Endothelial cell of umbilical vein (primary cell): ENCODE data around the gene RWDD1. TPM values are rescaled to one million over a fixed set of nuclear protein-coding genes. Genes with fewer than 3 reads are reported as not detected.

Experiments
- BruUV-seq: library from RNA; stranded (reverse); fragments of 400-500 nt; replicated peaks from 2 replicates; lab custom pipeline; 2021; lab: Mats Ljungman, UMichigan
- CTCF ChIA-PET: fragments of 300-600, 350-600 bp; sonication (Branson Sonifier 250); formaldehyde crosslinking; loops from one replicate; lab custom pipeline; 2021; ENCODE audit warnings: antibody characterized with exemption, inconsistent platforms; lab: Charles Lee
- POLR2A ChIA-PET: fragments of 300-600, 350-600 bp; sonication (Branson Sonifier 250); formaldehyde crosslinking; loops from one replicate; lab custom pipeline; 2021; ENCODE audit warnings: antibody characterized with exemption, inconsistent platforms; lab: Charles Lee
- DNase-seq: peaks from one replicate; pipeline ENCODE4 v3.0.0-alpha.2; 2011; ENCODE audit warnings: low read depth, low spot score
- FAIRE-seq: peaks from 2 replicates; lab custom pipeline; 2011; peaks lifted over from hg19 to GRCh38; lab: Jason Lieb, UNC
- H2AFZ ChIP-seq: 2 replicates; pipeline ENCODE4 v1.6.0; 2012; ENCODE audit warnings: low read depth, low read length, control low read depth, inconsistent platforms
- H3K27ac ChIP-seq: 2 replicates; pipeline ENCODE4 v1.5.1; 2011; ENCODE audit warnings: low read depth, mild to moderate bottlenecking, control low read depth, low read length, moderate library complexity; ENCODE audit not compliant: insufficient read depth
- H3K27me3 ChIP-seq, 2 experiments: 2 replicates each; pipeline versions ENCODE4 v1.6.0 to v1.6.1; 2011; ENCODE audit warnings: low read length in 2 of 2, mixed read lengths in 1 of 2; ENCODE audit not compliant: control insufficient read depth in 2 of 2, insufficient read depth in 2 of 2
- H3K36me3 ChIP-seq, 2 experiments: 2 replicates in 1 of 2; 3 replicates in 1 of 2; pipeline ENCODE4 v1.5.1; 2011; ENCODE audit warnings: low read length in 2 of 2, mild to moderate bottlenecking in 1 of 2, moderate library complexity in 1 of 2; ENCODE audit not compliant: control insufficient read depth in 2 of 2, insufficient read depth in 2 of 2; ENCODE audit errors: extremely low read depth in 1 of 2
- H3K4me1 ChIP-seq: 3 replicates; pipeline ENCODE4 v1.5.1; 2011; ENCODE audit warnings: mild to moderate bottlenecking, low read length; ENCODE audit not compliant: control insufficient read depth, insufficient read depth; ENCODE audit errors: extremely low read depth
- H3K4me2 ChIP-seq: 2 replicates; pipeline ENCODE4 v1.6.1; 2011; ENCODE audit warnings: low read length, control low read depth, mixed read lengths; ENCODE audit not compliant: insufficient read depth
- H3K4me3 ChIP-seq, 3 experiments: fragments of 200-600 bp in 1 of 3; sonication (generic), shearing (Covaris generic) in 1 of 3; replicated peaks in 1 of 3; 2 replicates each; pipeline ENCODE4 v1.5.1; 2011 to 2016; ENCODE audit warnings: control low read depth in 3 of 3, low read length in 3 of 3, mild to moderate bottlenecking in 2 of 3, inconsistent platforms in 1 of 3, low read depth in 1 of 3, moderate library complexity in 1 of 3; ENCODE audit not compliant: insufficient read depth in 1 of 3
- H3K79me2 ChIP-seq: 2 replicates; pipeline ENCODE4 v1.6.0; 2012; ENCODE audit warnings: low read length, inconsistent platforms; ENCODE audit not compliant: control insufficient read depth, insufficient read depth
- H3K9ac ChIP-seq: replicated peaks from 2 replicates; pipeline ENCODE3; 2011; ENCODE audit warnings: low read length, control low read depth; ENCODE audit not compliant: insufficient read depth; ENCODE audit errors: extremely low read depth
- H3K9me1 ChIP-seq: replicated peaks from 3 replicates; pipeline ENCODE4 v1.6.0; 2011; ENCODE audit warnings: mild to moderate bottlenecking, low read length; ENCODE audit not compliant: control insufficient read depth, insufficient read depth; ENCODE audit errors: extremely low read depth
- H3K9me3 ChIP-seq: replicated peaks from 2 replicates; pipeline ENCODE4 v1.5.1; 2012; ENCODE audit warnings: low read length, inconsistent platforms; ENCODE audit not compliant: control insufficient read depth, insufficient read depth
- H4K20me1 ChIP-seq: replicated peaks from 2 replicates; pipeline ENCODE3; 2011; ENCODE audit warnings: mild to moderate bottlenecking, low read length; ENCODE audit not compliant: control insufficient read depth, insufficient read depth; ENCODE audit errors: extremely low read depth
- EZH2 ChIP-seq: IDR thresholded peaks from 2 replicates; pipeline ENCODE4 v1.6.1; 2012; ENCODE audit warnings: borderline replicate concordance, low read depth, mild to moderate bottlenecking, moderate library complexity, low read length, inconsistent platforms; ENCODE audit not compliant: severe bottlenecking
- FOS ChIP-seq: IDR thresholded peaks from 2 replicates; pipeline ENCODE4 v1.6.1; 2011; ENCODE audit warnings: mild to moderate bottlenecking, low read length, moderate library complexity, borderline replicate concordance; ENCODE audit not compliant: insufficient read depth
- GATA2 ChIP-seq: IDR thresholded peaks from 2 replicates; pipeline ENCODE4 v1.7.0; 2011; ENCODE audit warnings: low read depth, mild to moderate bottlenecking, moderate library complexity, mixed read lengths, low read length; ENCODE audit not compliant: insufficient read length, insufficient read depth
- JUN ChIP-seq: IDR thresholded peaks from 2 replicates; pipeline ENCODE4 v1.6.1; 2011; ENCODE audit warnings: borderline replicate concordance, low read depth; ENCODE audit not compliant: insufficient read length, insufficient read depth
- MYC ChIP-seq: IDR thresholded peaks from one replicate; pipeline ENCODE4 v1.6.1; 2011; ENCODE audit warnings: mild to moderate bottlenecking, low read depth, low read length
- POLR2A ChIP-seq: IDR thresholded peaks from 2 replicates; pipeline ENCODE4 v1.6.1; 2012; ENCODE audit warnings: low read depth, mild to moderate bottlenecking, control low read depth, low read length
- POLR2AphosphoS5 ChIP-seq: IDR thresholded peaks from 2 replicates; pipeline ENCODE4 v1.6.1; 2012; ENCODE audit warnings: low read depth, mild to moderate bottlenecking, control low read depth, low read length, moderate library complexity; ENCODE audit not compliant: insufficient read depth
- dilution Hi-C: fragments of 300-500 bp; cut with MboI; formaldehyde crosslinking; loops from one replicate; pipeline ENCODE4 v1.15.0; 2019; ENCODE audit warnings: low sequenced_read_pairs; ENCODE audit not compliant: extremely low pct_ligation_motif_present
- intact Hi-C: fragments of 100-400 bp; cut with micrococcal nuclease; formaldehyde crosslinking; loops from one replicate; pipeline ENCODE4 v1.10.0; 2022
- polyA plus RNA-seq, 4 experiments: library from polyadenylated mRNA; depleted of rRNA in 3 of 4; stranded (reverse) in 3 of 4; unstranded in 1 of 4; fragments of >200 nt; gene quantifications; 2 replicates each; pipeline versions ENCODE4 v1.2.1 to v1.2.3, GENCODE V29; 2011 to 2012; ENCODE audit warnings: missing spikeins in 1 of 4
- total RNA-seq: library from RNA; stranded (reverse); gene quantifications from 2 replicates; pipeline ENCODE4 v1.2.3, GENCODE V29; 2021
- TF ChIP-seq, protein P1 (sequence below), 2 donors: IDR thresholded peaks; 1 replicate in 1 of 2; 2 replicates in 1 of 2; pipeline ENCODE4 v1.5.1; 2011; ENCODE audit warnings: low read length in 2 of 2, mild to moderate bottlenecking in 2 of 2, moderate library complexity in 2 of 2, control low read depth in 1 of 2, inconsistent platforms in 1 of 2, low read depth in 1 of 2; ENCODE audit not compliant: insufficient read depth in 1 of 2; ENCODE audit errors: extremely low read depth in 1 of 2
- TF ChIP-seq, protein P2 (sequence below): IDR thresholded peaks from 2 replicates; pipeline ENCODE4 v1.6.1; 2011; ENCODE audit not compliant: insufficient read depth, insufficient read length

Gene RWDD1
- total and polyA plus RNA-seq, 2 donors (not counting 3 experiments of a cell fraction or from before 2014, with no cell fraction given) = 18.7 to 37.9 TPM

DNA sequence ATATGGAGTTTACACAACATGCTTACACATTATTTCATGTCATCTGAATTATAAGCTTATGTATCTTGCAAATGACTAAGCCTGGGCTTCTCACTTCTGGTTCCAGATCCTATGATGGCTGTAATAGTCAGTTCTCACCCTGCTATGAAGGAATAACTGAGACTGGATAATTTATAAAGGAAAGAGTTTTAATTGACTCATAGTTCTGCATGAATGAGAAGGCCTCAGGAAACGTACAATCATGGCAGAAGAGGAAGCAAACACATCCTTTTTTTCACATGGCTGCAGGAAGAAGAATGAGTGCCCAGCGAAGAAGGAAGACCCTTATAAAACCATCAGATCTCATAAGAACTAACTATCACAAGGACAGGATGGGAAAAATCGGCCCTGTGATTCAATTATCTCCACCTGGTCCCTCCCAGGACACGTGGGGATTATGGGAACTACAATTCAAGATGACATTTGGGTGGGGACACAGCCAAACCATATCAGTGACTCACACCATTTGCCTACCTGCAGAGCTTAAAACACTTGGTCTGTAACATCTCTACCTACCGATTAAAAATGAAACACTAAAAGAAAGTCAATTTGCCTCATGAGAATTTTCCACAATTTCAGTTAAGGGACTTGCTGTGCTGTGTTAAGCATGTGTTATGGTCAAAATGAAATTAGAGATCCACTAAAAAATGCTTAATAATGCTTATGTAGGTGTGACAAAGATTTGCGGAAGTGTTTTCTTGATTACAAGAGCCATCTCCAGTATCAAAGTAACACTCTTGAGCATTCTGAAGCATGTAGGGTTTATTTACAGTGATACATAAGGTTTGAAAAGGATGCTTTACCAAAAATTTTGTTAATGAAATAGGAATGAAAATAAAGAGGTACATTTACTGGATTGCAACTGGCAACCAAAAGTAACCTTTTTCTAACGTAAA is 2.2 kb upstream of the RWDD1 start:
- Histone ChIP-seq H3K4me1 (peaks cover 33% of the 10 kb centered on the region), H3K27me3 (no peaks in the 10 kb centered on the region), H3K4me2 (peak overlapping the region; percentile 16), H2AFZ (peak overlapping the region; percentile 74), H3K4me3 (no peak overlapping the region), H3K9ac (no peak overlapping the region), H3K27ac (no peak overlapping the region), H3K79me2 (peaks cover 37% of the 10 kb centered on the region), H4K20me1 (no peaks in the 10 kb centered on the region), H3K36me3 (no peaks in the 10 kb centered on the region), H3K9me1 (no peaks in the 10 kb centered on the region), H3K9me3 (no peaks in the 10 kb centered on the region)
- TF ChIP-seq EZH2 (no peak), GATA2 (no peak), MYC (no peak), POLR2AphosphoS5 (no peak), JUN (no peak), POLR2A (peak; percentile 23), FOS (peak; percentile 76)
- TF ChIP-seq, protein P1, sequence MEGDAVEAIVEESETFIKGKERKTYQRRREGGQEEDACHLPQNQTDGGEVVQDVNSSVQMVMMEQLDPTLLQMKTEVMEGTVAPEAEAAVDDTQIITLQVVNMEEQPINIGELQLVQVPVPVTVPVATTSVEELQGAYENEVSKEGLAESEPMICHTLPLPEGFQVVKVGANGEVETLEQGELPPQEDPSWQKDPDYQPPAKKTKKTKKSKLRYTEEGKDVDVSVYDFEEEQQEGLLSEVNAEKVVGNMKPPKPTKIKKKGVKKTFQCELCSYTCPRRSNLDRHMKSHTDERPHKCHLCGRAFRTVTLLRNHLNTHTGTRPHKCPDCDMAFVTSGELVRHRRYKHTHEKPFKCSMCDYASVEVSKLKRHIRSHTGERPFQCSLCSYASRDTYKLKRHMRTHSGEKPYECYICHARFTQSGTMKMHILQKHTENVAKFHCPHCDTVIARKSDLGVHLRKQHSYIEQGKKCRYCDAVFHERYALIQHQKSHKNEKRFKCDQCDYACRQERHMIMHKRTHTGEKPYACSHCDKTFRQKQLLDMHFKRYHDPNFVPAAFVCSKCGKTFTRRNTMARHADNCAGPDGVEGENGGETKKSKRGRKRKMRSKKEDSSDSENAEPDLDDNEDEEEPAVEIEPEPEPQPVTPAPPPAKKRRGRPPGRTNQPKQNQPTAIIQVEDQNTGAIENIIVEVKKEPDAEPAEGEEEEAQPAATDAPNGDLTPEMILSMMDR (IDR thresholded peaks at IDR 0.05; ENCODE audit: extremely low read depth in 1 of 2, insufficient read depth in 1 of 2, low read depth in 1 of 2, low read length in 2 of 2) = no peak
- TF ChIP-seq, protein P2, sequence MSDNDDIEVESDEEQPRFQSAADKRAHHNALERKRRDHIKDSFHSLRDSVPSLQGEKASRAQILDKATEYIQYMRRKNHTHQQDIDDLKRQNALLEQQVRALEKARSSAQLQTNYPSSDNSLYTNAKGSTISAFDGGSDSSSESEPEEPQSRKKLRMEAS = no peak
- ChIA-PET CTCF (interaction anchor here (1.5 to 5.5 kb wide), 6 partner anchors 8 to 351 kb away, joined by 3 to 36 read pairs (median 16); partner anchors contain the start of gene CALHM5), POLR2A (interaction anchor here (1.5 kb wide), 1 partner anchor 289 kb away, joined by 3 read pairs; the partner anchor contains the start of gene TSPYL1)
- DNase-seq = peak; percentile 38
- BruUV-seq = no TSS peak
- peak; percentile 79 for FAIRE-seq
- intact Hi-C loops (no loop called here), dilution Hi-C loops (no loop called here)
